Neural cell (in vitro differentiated cells): ENCODE data around the gene ICE2. TPM values are rescaled to one million over a fixed set of nuclear protein-coding genes. Genes with fewer than 3 reads are reported as not detected.

ENCODE experiments used
- H2AFZ ChIP-seq: fragments of 200-600, 300-800 bp; sonication (generic), shearing (Covaris generic); 2 replicates; pipeline ENCODE4 v1.6.0; 2014; ENCODE audit warnings: low read depth, mild to moderate bottlenecking, antibody characterized with exemption, low read length, moderate library complexity
- H3F3A ChIP-seq: fragments of 200-600 bp; shearing (Covaris generic); 2 replicates; pipeline ENCODE4 v1.6.1; 2016; ENCODE audit warnings: mild to moderate bottlenecking, moderate library complexity, mixed read lengths, antibody characterized with exemption, low read length; ENCODE audit not compliant: insufficient read depth, poor library complexity, severe bottlenecking
- H3K27ac ChIP-seq: fragments of 200-600, 300-800 bp; sonication (generic), shearing (Covaris generic); 2 replicates; pipeline ENCODE4 v1.5.1; 2014; ENCODE audit warnings: mild to moderate bottlenecking, low read length, moderate library complexity
- H3K27me3 ChIP-seq: fragments of 300-800, 200-600 bp; sonication (generic), shearing (Covaris generic); 2 replicates; pipeline ENCODE4 v1.6.0; 2014; ENCODE audit warnings: mild to moderate bottlenecking, low read depth, low read length, moderate library complexity; ENCODE audit not compliant: insufficient read depth
- H3K36me3 ChIP-seq: fragments of 300-800, 200-600 bp; sonication (generic), shearing (Covaris generic); 2 replicates; pipeline ENCODE4 v1.5.1; 2014; ENCODE audit warnings: mild to moderate bottlenecking, antibody characterized with exemption, low read length, moderate library complexity; ENCODE audit not compliant: insufficient read depth
- H3K4me2 ChIP-seq: fragments of 300-800, 200-600 bp; sonication (generic), shearing (Covaris generic); 2 replicates; pipeline ENCODE4 v1.6.0; 2014; ENCODE audit warnings: mild to moderate bottlenecking, low read length
- H3K4me3 ChIP-seq: fragments of 300-800, 200-600 bp; sonication (generic), shearing (Covaris generic); 2 replicates; pipeline ENCODE4 v1.5.1; 2014; ENCODE audit warnings: mild to moderate bottlenecking, low read length, moderate library complexity
- H3K79me2 ChIP-seq: fragments of 200-600 bp; shearing (Covaris generic); replicated peaks from 2 replicates; pipeline ENCODE4 v1.6.0; 2014; ENCODE audit warnings: mild to moderate bottlenecking, low read length, moderate library complexity; ENCODE audit not compliant: insufficient read depth
- H3K9ac ChIP-seq: fragments of 300-800, 200-600 bp; sonication (generic), shearing (Covaris generic); 2 replicates; pipeline ENCODE4 v1.6.1; 2016; ENCODE audit warnings: mild to moderate bottlenecking, low read length, mixed read lengths
- H3K9me2 ChIP-seq: fragments of 200-600 bp; shearing (Covaris generic); 2 replicates; pipeline ENCODE4 v1.6.1; 2016; ENCODE audit warnings: mild to moderate bottlenecking, low read length, mixed read lengths; ENCODE audit not compliant: insufficient read depth
- H3K9me3 ChIP-seq: fragments of 200-600, 300-800 bp; sonication (generic), shearing (Covaris generic); 2 replicates; pipeline ENCODE4 v1.6.1; 2016; ENCODE audit warnings: mild to moderate bottlenecking, mixed run types, low read length, moderate library complexity, mixed read lengths
- H4K20me1 ChIP-seq: fragments of 200-600 bp; shearing (Covaris generic); 2 replicates; pipeline ENCODE4 v1.6.1; 2016; ENCODE audit warnings: mild to moderate bottlenecking, mixed run types; ENCODE audit not compliant: insufficient read depth
- EP300 ChIP-seq: fragments of 450-650 bp; conservative IDR thresholded peaks from 2 replicates; pipeline ENCODE4 v1.6.1; 2014; ENCODE audit warnings: antibody characterized with exemption, mild to moderate bottlenecking, moderate library complexity; ENCODE audit not compliant: poor library complexity, severe bottlenecking
- EZH2 ChIP-seq: fragments of 200-600, 300-800 bp; shearing (Covaris generic), sonication (generic); IDR thresholded peaks from 2 replicates; pipeline ENCODE4 v1.6.1; 2014; ENCODE audit warnings: antibody characterized with exemption, low read length, borderline replicate concordance, mild to moderate bottlenecking; ENCODE audit not compliant: insufficient read depth, poor library complexity, severe bottlenecking
- MXI1 ChIP-seq: fragments of 450-650 bp; conservative IDR thresholded peaks from 2 replicates; pipeline ENCODE4 v1.6.1; 2014; ENCODE audit warnings: antibody characterized with exemption, mild to moderate bottlenecking; ENCODE audit not compliant: poor library complexity, severe bottlenecking
- POLR2AphosphoS5 ChIP-seq: IDR thresholded peaks from 2 replicates; pipeline ENCODE4 v1.6.1; 2012
- RAD21 ChIP-seq: fragments of 450-650 bp; conservative IDR thresholded peaks from 2 replicates; pipeline ENCODE4 v1.6.1; 2014; ENCODE audit warnings: antibody characterized with exemption, mild to moderate bottlenecking, moderate library complexity
- SMC3 ChIP-seq: fragments of 450-650 bp; conservative IDR thresholded peaks from 2 replicates; pipeline ENCODE4 v1.6.1; 2014; ENCODE audit warnings: antibody characterized with exemption, mild to moderate bottlenecking, moderate library complexity; ENCODE audit not compliant: poor library complexity
- TAF1 ChIP-seq: IDR thresholded peaks from 2 replicates; pipeline ENCODE4 v1.6.1; 2012; ENCODE audit warnings: low read depth
- polyA plus RNA-seq: library from polyadenylated mRNA; depleted of rRNA; stranded (reverse); fragments of >200 nt; gene quantifications from 2 replicates; pipeline ENCODE4 v1.2.3, GENCODE V29; 2014
- TF ChIP-seq, protein P1 (sequence below): IDR thresholded peaks from 2 replicates; pipeline ENCODE4 v1.6.1; 2012; ENCODE audit warnings: borderline replicate concordance
- TF ChIP-seq, protein P2 (sequence below): fragments of 450-650 bp; IDR thresholded peaks from 2 replicates; pipeline ENCODE4 v1.5.1; 2014; ENCODE audit warnings: antibody characterized with exemption, mild to moderate bottlenecking, moderate library complexity; ENCODE audit not compliant: poor library complexity, severe bottlenecking

Gene ICE2
- polyA plus RNA-seq, 1 donor from 2014 or later: 34.0 TPM

DNA sequence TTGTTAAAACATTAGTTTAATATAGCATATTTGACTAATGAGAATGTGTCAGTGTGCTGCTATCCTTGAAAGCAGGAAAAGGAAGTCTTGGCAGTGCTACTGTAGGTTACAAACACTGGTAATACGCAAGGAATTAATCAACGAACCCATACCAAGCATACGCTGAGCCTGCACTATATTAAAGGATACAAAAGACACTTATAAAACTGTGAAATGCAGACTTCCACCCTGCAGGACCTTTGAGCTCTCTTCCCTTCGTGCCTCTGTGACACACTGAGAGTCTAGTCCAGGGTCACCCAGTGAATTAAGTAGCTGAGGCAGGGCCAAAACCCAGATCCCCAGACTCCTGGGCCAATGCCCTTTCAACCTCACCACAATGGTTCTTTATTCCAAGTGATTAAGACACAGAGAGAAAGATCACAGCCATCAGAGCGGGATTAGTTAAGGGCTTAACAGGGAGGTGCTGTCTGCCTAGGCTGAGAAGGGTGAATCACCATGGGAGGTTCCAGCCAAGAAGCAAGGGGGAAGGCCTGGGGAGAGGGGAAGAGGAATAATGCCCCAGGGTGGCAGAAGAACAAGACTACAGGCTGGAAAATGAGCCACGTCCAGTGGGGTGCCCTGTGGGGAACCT, 88.0 kb downstream of the ICE2 start:
- TF ChIP-seq TAF1 (no peak), SMC3 (no peak), POLR2AphosphoS5 (no peak), RAD21 (no peak), EZH2 (no peak), EP300 (no peak), MXI1 (no peak)
- TF ChIP-seq, protein P1, sequence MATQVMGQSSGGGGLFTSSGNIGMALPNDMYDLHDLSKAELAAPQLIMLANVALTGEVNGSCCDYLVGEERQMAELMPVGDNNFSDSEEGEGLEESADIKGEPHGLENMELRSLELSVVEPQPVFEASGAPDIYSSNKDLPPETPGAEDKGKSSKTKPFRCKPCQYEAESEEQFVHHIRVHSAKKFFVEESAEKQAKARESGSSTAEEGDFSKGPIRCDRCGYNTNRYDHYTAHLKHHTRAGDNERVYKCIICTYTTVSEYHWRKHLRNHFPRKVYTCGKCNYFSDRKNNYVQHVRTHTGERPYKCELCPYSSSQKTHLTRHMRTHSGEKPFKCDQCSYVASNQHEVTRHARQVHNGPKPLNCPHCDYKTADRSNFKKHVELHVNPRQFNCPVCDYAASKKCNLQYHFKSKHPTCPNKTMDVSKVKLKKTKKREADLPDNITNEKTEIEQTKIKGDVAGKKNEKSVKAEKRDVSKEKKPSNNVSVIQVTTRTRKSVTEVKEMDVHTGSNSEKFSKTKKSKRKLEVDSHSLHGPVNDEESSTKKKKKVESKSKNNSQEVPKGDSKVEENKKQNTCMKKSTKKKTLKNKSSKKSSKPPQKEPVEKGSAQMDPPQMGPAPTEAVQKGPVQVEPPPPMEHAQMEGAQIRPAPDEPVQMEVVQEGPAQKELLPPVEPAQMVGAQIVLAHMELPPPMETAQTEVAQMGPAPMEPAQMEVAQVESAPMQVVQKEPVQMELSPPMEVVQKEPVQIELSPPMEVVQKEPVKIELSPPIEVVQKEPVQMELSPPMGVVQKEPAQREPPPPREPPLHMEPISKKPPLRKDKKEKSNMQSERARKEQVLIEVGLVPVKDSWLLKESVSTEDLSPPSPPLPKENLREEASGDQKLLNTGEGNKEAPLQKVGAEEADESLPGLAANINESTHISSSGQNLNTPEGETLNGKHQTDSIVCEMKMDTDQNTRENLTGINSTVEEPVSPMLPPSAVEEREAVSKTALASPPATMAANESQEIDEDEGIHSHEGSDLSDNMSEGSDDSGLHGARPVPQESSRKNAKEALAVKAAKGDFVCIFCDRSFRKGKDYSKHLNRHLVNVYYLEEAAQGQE: no peak
- TF ChIP-seq, protein P2, sequence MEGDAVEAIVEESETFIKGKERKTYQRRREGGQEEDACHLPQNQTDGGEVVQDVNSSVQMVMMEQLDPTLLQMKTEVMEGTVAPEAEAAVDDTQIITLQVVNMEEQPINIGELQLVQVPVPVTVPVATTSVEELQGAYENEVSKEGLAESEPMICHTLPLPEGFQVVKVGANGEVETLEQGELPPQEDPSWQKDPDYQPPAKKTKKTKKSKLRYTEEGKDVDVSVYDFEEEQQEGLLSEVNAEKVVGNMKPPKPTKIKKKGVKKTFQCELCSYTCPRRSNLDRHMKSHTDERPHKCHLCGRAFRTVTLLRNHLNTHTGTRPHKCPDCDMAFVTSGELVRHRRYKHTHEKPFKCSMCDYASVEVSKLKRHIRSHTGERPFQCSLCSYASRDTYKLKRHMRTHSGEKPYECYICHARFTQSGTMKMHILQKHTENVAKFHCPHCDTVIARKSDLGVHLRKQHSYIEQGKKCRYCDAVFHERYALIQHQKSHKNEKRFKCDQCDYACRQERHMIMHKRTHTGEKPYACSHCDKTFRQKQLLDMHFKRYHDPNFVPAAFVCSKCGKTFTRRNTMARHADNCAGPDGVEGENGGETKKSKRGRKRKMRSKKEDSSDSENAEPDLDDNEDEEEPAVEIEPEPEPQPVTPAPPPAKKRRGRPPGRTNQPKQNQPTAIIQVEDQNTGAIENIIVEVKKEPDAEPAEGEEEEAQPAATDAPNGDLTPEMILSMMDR: no peak
- H3K27ac ChIP-seq: no peak overlapping the region

DNA sequence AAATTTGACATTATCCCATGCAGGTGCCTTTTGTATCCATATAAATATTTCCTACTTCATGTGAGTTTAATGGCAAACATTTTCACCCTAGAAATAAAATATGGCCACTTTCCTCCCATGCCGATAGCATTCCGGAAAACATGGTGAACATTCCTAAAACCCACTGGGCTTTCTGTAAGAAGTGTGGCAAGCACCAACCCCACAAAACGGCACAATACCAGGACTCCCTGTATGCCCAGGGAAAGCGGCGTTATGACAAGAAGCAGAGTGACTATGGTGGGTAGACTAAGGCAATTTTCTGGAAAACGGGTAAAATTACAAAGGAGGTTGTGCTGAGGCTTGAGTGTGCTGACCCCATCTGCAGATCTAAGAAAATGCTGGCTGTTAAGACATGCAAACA, 88.7 kb downstream of the ICE2 start:
- H3K9ac ChIP-seq: no peak overlapping the region
- H4K20me1 ChIP-seq: no peaks in the 10 kb centered on the region
- H3K9me3 ChIP-seq: no peaks in the 10 kb centered on the region
- no peaks in the 10 kb centered on the region for H3K79me2 ChIP-seq
- no peak overlapping the region for H3K4me2 ChIP-seq
- H2AFZ ChIP-seq: no peak overlapping the region
- H3K27ac ChIP-seq: no peak overlapping the region
- H3K36me3 ChIP-seq: no peaks in the 10 kb centered on the region
- H3K27me3 ChIP-seq: no peaks in the 10 kb centered on the region
- no peaks in the 10 kb centered on the region for H3K9me2 ChIP-seq
- H3K4me3 ChIP-seq: no peak overlapping the region
- TF ChIP-seq EP300 (no peak), TAF1 (no peak), RAD21 (no peak), EZH2 (no peak), MXI1 (no peak), POLR2AphosphoS5 (no peak), SMC3 (no peak)
- TF ChIP-seq, protein P2: no peak
- TF ChIP-seq, protein P1: no peak
- H3F3A ChIP-seq: no peaks in the 10 kb centered on the region

More for the DNA sequence above, 88.0 kb downstream of the ICE2 start:
- Histone ChIP-seq H3K4me2 (no peak overlapping the region), H3K79me2 (no peaks in the 10 kb centered on the region), H3K27me3 (no peaks in the 10 kb centered on the region), H3K4me3 (no peak overlapping the region), H3K9me2 (no peaks in the 10 kb centered on the region), H3K36me3 (no peaks in the 10 kb centered on the region), H3K9ac (no peak overlapping the region), H2AFZ (no peak overlapping the region), H3K9me3 (no peaks in the 10 kb centered on the region), H4K20me1 (no peaks in the 10 kb centered on the region), H3F3A (no peaks in the 10 kb centered on the region)
